ENCODE results near the gene DONSON. TPM values are rescaled to one million over a fixed set of nuclear protein-coding genes. Genes with fewer than 3 reads are reported as not detected.
"Not testable (repeated sequence)": the region's sequence is repeated elsewhere in the genome, so short reads cannot be mapped to it uniquely, and the experiment has no call there.

DONSON gene
- total RNA-seq, 1 donor from 2014 or later, result 17.9 TPM

DNA sequence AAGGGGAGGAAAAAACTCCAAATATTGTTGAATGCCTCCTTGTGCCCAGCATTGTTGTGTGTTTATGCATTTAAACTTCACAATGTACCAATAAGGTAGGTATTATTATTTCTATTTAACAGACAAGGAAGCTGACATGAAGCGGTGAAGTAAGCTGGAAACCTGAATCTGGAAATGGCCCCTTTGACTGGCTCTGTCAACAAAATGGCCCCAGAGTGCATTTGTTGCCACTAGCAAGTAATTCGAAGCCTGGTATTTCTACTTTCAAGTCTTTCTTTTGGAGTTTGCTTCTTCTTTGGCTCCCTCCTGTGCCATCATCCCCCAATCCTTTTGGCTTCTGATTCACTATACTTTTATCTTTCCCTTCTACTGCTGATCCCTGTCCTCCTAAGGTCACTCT, 29.9 kb upstream of the DONSON start:
- TF ChIP-seq, protein P1, sequence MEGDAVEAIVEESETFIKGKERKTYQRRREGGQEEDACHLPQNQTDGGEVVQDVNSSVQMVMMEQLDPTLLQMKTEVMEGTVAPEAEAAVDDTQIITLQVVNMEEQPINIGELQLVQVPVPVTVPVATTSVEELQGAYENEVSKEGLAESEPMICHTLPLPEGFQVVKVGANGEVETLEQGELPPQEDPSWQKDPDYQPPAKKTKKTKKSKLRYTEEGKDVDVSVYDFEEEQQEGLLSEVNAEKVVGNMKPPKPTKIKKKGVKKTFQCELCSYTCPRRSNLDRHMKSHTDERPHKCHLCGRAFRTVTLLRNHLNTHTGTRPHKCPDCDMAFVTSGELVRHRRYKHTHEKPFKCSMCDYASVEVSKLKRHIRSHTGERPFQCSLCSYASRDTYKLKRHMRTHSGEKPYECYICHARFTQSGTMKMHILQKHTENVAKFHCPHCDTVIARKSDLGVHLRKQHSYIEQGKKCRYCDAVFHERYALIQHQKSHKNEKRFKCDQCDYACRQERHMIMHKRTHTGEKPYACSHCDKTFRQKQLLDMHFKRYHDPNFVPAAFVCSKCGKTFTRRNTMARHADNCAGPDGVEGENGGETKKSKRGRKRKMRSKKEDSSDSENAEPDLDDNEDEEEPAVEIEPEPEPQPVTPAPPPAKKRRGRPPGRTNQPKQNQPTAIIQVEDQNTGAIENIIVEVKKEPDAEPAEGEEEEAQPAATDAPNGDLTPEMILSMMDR (IDR thresholded peaks at IDR 0.05), result no peak
- no peak overlapping the region for H3K4me3 Mint-ChIP-seq (ENCODE audit: unreplicated experiment)
- peaks cover 20% of the 10 kb centered on the region for H3K36me3 Mint-ChIP-seq (ENCODE audit: low read depth)
- no peak overlapping the region for H3K27ac Mint-ChIP-seq (ENCODE audit: unreplicated experiment)
- H3K9me3 Mint-ChIP-seq (ENCODE audit: low read depth), result no peaks in the 10 kb centered on the region
- DNase-seq (ENCODE audit: low spot score), result no peak
- H3K4me1 Mint-ChIP-seq (ENCODE audit: low read depth), result no peaks in the 10 kb centered on the region
- H3K27me3 Mint-ChIP-seq (ENCODE audit: low read depth), result no peaks in the 10 kb centered on the region

DNA sequence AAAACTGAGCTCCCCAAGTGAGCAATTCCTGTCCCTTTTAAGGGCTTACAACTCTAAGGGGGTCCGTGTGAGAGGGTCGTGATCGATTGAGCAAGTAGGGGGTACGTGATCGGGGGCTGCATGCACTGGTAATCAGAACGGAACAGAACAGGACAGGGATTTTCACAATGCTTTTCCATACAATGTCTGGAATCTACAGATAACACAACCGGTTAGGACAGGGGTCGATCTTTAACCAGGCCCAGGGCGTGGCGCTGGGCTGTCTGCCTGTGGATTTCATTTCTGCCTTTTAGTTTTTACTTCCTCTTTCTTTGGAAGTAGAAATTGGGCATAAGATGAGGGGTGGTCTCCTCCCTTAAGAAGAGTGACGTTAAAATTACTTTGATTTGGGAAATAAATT, 29.1 kb upstream of the DONSON start:
- H3K4me3 Mint-ChIP-seq (ENCODE audit: unreplicated experiment); H3K27ac Mint-ChIP-seq (ENCODE audit: unreplicated experiment); DNase-seq (ENCODE audit: low spot score); H3K4me1 Mint-ChIP-seq (ENCODE audit: low read depth); H3K27me3 Mint-ChIP-seq (ENCODE audit: low read depth); H3K9me3 Mint-ChIP-seq (ENCODE audit: low read depth): not testable (repeated sequence)
- peaks cover 21% of the 10 kb centered on the region for H3K36me3 Mint-ChIP-seq (ENCODE audit: low read depth)

DNA sequence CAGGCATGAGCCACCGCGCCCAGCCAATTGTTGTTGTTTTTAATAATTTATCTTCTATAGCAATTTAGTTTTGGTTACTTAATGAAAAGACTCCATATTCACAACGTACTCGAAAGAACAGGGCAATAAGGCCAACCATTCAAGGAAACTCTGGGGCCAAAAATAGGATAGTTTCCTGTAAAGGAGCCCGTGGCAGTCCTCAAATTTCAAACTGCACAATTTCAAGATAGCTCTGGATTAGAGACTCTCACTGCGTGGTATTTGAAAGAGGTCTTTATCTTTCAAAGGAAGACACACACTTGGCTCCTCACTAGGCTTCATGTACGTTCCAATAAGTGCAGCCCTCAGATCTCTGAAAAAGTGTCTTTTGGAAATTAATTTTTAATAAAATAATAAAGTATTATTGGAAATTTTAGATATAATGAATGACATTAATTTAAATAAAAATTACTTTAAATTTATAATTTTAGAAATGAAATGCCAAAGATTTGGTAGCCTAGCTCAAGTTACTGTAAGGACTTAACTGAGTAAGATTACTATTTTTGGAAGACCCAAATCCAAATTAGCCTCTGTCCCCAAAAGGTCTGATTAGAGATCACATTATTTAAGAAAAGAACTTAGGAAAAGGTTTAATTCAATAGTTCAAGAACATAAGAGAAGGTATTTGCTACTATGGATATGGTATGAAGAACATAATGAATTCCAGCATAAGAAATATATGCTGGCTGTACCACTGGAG, 22.7 kb upstream of the DONSON start:
- Mint-ChIP-seq H3K4me3 (ENCODE audit: unreplicated experiment) (no peak overlapping the region), H3K9me3 (ENCODE audit: low read depth) (no peaks in the 10 kb centered on the region), H3K36me3 (ENCODE audit: low read depth) (peaks cover 6% of the 10 kb centered on the region), H3K27ac (ENCODE audit: unreplicated experiment) (no peak overlapping the region), H3K27me3 (ENCODE audit: low read depth) (no peaks in the 10 kb centered on the region), H3K4me1 (ENCODE audit: low read depth) (no peaks in the 10 kb centered on the region)
- no peak for DNase-seq (ENCODE audit: low spot score)
- TF ChIP-seq, protein P1 (IDR thresholded peaks at IDR 0.05), result no peak

DNA sequence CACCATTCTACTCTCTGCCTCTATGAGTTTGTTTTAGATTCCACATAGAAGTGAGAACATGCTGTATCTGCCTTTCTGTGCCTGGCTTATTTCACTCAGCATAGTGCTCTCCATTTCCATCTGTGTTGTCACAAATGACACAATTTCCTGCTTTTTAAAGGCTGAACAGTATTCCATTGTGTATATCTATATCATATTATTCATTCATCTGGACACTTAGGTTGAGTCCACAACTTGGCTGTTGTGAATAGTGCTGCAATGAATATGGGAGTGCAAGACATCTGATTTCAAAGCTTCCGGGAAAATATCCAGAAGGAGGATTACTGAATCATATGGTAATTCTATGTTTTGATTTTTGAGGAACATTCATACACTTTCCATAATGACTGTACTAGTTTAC, 20.1 kb upstream of the DONSON start:
- DNase-seq (ENCODE audit: low spot score), result no peak

DNA sequence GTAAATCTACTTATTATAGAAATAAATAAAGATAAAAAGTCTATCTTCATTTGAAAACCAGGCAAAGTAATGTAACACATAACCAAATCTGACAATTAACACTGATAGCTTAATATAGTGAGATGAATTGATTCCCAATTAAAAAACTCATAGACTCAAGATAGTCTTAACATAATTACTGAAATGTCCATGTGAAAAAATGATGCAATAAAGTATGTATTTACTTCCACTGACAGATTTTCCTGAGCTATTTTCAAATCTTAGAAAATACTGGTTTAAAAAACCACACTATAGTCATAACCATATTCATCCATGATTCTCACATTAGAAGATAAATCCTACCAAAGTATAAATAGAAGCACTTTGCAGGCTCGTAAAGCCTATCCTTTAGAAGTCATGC, 9.6 kb upstream of the DONSON start:
- no peaks in the 10 kb centered on the region for H3K27me3 Mint-ChIP-seq (ENCODE audit: low read depth)
- no peaks in the 10 kb centered on the region for H3K9me3 Mint-ChIP-seq (ENCODE audit: low read depth)
- H3K36me3 Mint-ChIP-seq (ENCODE audit: low read depth), result peaks cover 20% of the 10 kb centered on the region
- no peak overlapping the region for H3K27ac Mint-ChIP-seq (ENCODE audit: unreplicated experiment)
- H3K4me1 Mint-ChIP-seq (ENCODE audit: low read depth), result no peaks in the 10 kb centered on the region
- H3K4me3 Mint-ChIP-seq (ENCODE audit: unreplicated experiment), result no peak overlapping the region
- DNase-seq (ENCODE audit: low spot score), result no peak
- TF ChIP-seq, protein P1 (IDR thresholded peaks at IDR 0.05), result no peak

More for the DNA sequence above, 20.1 kb upstream of the DONSON start:
- H3K27me3 Mint-ChIP-seq (ENCODE audit: low read depth), result no peaks in the 10 kb centered on the region
- no peaks in the 10 kb centered on the region for H3K9me3 Mint-ChIP-seq (ENCODE audit: low read depth)
- no peak overlapping the region for H3K4me3 Mint-ChIP-seq (ENCODE audit: unreplicated experiment)
- H3K4me1 Mint-ChIP-seq (ENCODE audit: low read depth), result peaks cover 3% of the 10 kb centered on the region
- H3K36me3 Mint-ChIP-seq (ENCODE audit: low read depth), result peaks cover 6% of the 10 kb centered on the region
- TF ChIP-seq, protein P1 (IDR thresholded peaks at IDR 0.05), result no peak
- H3K27ac Mint-ChIP-seq (ENCODE audit: unreplicated experiment), result peak overlapping the region; percentile 4

All from chondrocyte (in vitro differentiated cells).